MM.1S (cell line): Measurements from ENCODE around the gene GYS1.

Source experiments
- DNase-seq: peaks from one replicate; pipeline ENCODE4 v3.0.0-alpha.2; 2015
- H2AFZ ChIP-seq: fragments of 300-600 bp; sonication (generic); 2 replicates; pipeline ENCODE4 v1.6.0; 2016; ENCODE audit warnings: antibody characterized with exemption, low read length
- H3F3A ChIP-seq: fragments of 300-600 bp; sonication (generic); 2 replicates; pipeline ENCODE4 v1.6.1; 2016; ENCODE audit warnings: mild to moderate bottlenecking, antibody characterized with exemption, low read length, moderate library complexity, mixed read lengths; ENCODE audit not compliant: insufficient read depth
- H3K27ac ChIP-seq: fragments of 300-600 bp; sonication (generic); 2 replicates; pipeline ENCODE4 v1.5.1; 2016; ENCODE audit warnings: mild to moderate bottlenecking, low read length
- H3K27me3 ChIP-seq: fragments of 300-600 bp; sonication (generic); replicated peaks from 2 replicates; pipeline ENCODE4 v1.6.0; 2016; ENCODE audit warnings: low read length; ENCODE audit not compliant: insufficient read depth
- H3K36me3 ChIP-seq: fragments of 300-600 bp; sonication (generic); replicated peaks from 2 replicates; pipeline ENCODE4 v1.6.1; 2016; ENCODE audit warnings: mild to moderate bottlenecking, low read length, mixed read lengths; ENCODE audit not compliant: insufficient read depth
- H3K4me1 ChIP-seq: fragments of 300-600 bp; sonication (generic); 2 replicates; pipeline ENCODE4 v1.6.1; 2016; ENCODE audit warnings: low read length, mixed read lengths
- H3K4me2 ChIP-seq: fragments of 300-600 bp; sonication (generic); 2 replicates; pipeline ENCODE4 v1.6.0; 2016; ENCODE audit warnings: low read depth, low read length
- H3K4me3 ChIP-seq: fragments of 300-600 bp; sonication (generic); 2 replicates; pipeline ENCODE4 v1.5.1; 2016; ENCODE audit warnings: low read length, mixed read lengths
- H3K79me2 ChIP-seq: fragments of 300-600 bp; sonication (generic); 2 replicates; pipeline ENCODE4 v1.6.1; 2016; ENCODE audit warnings: mixed run types, low read length, mixed read lengths
- H3K9ac ChIP-seq: fragments of 300-600 bp; sonication (generic); 2 replicates; pipeline ENCODE4 v1.6.1; 2016; ENCODE audit warnings: low read length, mixed read lengths
- H3K9me2 ChIP-seq: fragments of 300-600 bp; sonication (generic); replicated peaks from 2 replicates; pipeline ENCODE4 v1.6.1; 2016; ENCODE audit warnings: mild to moderate bottlenecking, low read length, mixed read lengths; ENCODE audit not compliant: insufficient read depth
- H3K9me3 ChIP-seq: fragments of 300-600 bp; sonication (generic); replicated peaks from 2 replicates; pipeline ENCODE4 v1.6.1; 2016; ENCODE audit warnings: mild to moderate bottlenecking, low read length, mixed read lengths; ENCODE audit not compliant: insufficient read depth
- H4K20me1 ChIP-seq: fragments of 300-600 bp; sonication (generic); 2 replicates; pipeline ENCODE4 v1.6.1; 2016; ENCODE audit warnings: mild to moderate bottlenecking, low read length, moderate library complexity, mixed read lengths; ENCODE audit not compliant: insufficient read depth
- CTCF ChIP-seq: fragments of 300-600 bp; sonication (generic); IDR thresholded peaks from 2 replicates; pipeline ENCODE4 v1.5.1; 2016; ENCODE audit warnings: antibody characterized with exemption, low read length, mixed read lengths
- EZH2 ChIP-seq: fragments of 300-600 bp; sonication (generic); optimal IDR thresholded peaks from 2 replicates; pipeline ENCODE3; 2017; ENCODE audit warnings: low read depth, mild to moderate bottlenecking, antibody characterized with exemption, low read length, mixed read lengths
- EZH2phosphoT487 ChIP-seq: fragments of 300-600 bp; sonication (generic); IDR thresholded peaks from 2 replicates; pipeline ENCODE4 v1.6.1; 2018; ENCODE audit warnings: antibody characterized with exemption, low read length

The GYS1 gene

DNA sequence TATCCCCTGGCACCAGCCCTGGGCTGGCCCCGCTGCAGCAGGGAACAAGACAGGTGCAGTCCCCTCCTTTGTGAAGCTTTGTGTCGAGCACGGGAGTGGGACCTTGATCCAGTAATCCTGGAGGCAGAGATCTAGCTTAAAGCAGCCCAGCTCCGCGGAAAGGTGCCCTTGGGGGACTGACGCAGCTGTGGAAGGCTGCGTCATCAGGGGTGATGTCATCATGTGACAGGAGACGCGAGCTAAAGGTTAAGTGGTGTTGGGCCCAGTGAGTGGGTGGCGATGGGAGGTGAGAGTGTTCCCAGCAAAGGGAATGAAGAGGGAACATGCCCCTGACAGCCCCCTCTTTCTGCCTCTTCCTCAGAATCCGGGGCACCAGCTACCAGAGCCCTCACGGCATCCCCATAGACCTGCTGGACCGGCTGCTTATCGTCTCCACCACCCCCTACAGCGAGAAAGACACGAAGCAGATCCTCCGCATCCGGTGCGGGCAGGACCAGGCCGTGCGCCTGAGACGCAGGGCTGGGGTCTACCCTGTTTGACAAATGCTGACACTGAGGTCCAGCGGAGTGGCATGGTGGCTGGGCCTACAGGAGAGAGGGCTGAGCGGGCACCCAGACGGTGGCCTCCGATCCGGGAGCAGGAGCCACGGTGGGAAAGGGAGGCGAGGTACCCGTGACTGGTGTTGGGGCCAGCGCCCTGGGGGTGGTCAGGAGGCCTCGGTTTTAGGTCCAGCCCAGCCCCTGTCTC lies 21.2 kb upstream of the GYS1 start:
- no peak overlapping the region for H3K27ac ChIP-seq
- H2AFZ ChIP-seq: no peak overlapping the region
- no peaks in the 10 kb centered on the region for H3K9me2 ChIP-seq
- H3K9ac ChIP-seq: no peak overlapping the region
- H3K27me3 ChIP-seq: peaks cover 13% of the 10 kb centered on the region
- H3K4me2 ChIP-seq: no peak overlapping the region
- H3K4me1 ChIP-seq: no peaks in the 10 kb centered on the region
- H4K20me1 ChIP-seq: no peaks in the 10 kb centered on the region
- TF ChIP-seq CTCF: no peak
- no peak for TF ChIP-seq EZH2phosphoT487
- TF ChIP-seq EZH2: no peak
- H3K9me3 ChIP-seq: no peaks in the 10 kb centered on the region
- no peak overlapping the region for H3K4me3 ChIP-seq
- no peak for DNase-seq
- no peaks in the 10 kb centered on the region for H3F3A ChIP-seq
- H3K36me3 ChIP-seq: no peaks in the 10 kb centered on the region
- no peaks in the 10 kb centered on the region for H3K79me2 ChIP-seq

GRCh38 chr19:49011194-49011593 lies 18.1 kb upstream of the GYS1 start:
- no peak for DNase-seq
- no peaks in the 10 kb centered on the region for H3F3A ChIP-seq
- no peak overlapping the region for H3K9ac ChIP-seq
- no peak overlapping the region for H3K27ac ChIP-seq
- no peaks in the 10 kb centered on the region for H3K9me3 ChIP-seq
- H3K4me2 ChIP-seq: no peak overlapping the region
- no peaks in the 10 kb centered on the region for H3K79me2 ChIP-seq
- TF ChIP-seq EZH2phosphoT487: no peak
- no peak for TF ChIP-seq CTCF
- no peak for TF ChIP-seq EZH2
- no peak overlapping the region for H2AFZ ChIP-seq
- H3K9me2 ChIP-seq: no peaks in the 10 kb centered on the region
- H3K4me3 ChIP-seq: no peak overlapping the region
- no peaks in the 10 kb centered on the region for H3K4me1 ChIP-seq
- 0 out of 2 replicates have a peak, but pooled peaks cover under 1% of the 10 kb centered on the region for H3K36me3 ChIP-seq
- H4K20me1 ChIP-seq: no peaks in the 10 kb centered on the region
- H3K27me3 ChIP-seq: no peaks in the 10 kb centered on the region

- Histone ChIP-seq H3K4me1 (no peaks in the 10 kb centered on the region), H3K9me2 (no peaks in the 10 kb centered on the region), H3F3A (no peaks in the 10 kb centered on the region), H3K9me3 (no peaks in the 10 kb centered on the region), H3K36me3 (0 out of 2 replicates have a peak, but pooled peaks cover 3% of the 10 kb centered on the region), H2AFZ (no peak overlapping the region), H3K79me2 (no peaks in the 10 kb centered on the region), H4K20me1 (no peaks in the 10 kb centered on the region), H3K4me2 (no peak overlapping the region), H3K27ac (no peak overlapping the region), H3K27me3 (no peaks in the 10 kb centered on the region), H3K4me3 (no peak overlapping the region), H3K9ac (no peak overlapping the region)
- DNase-seq: no peak
- no peak for TF ChIP-seq CTCF
- no peak for TF ChIP-seq EZH2phosphoT487
- no peak for TF ChIP-seq EZH2
These were observed 17.3 kb upstream of the GYS1 start for GRCh38 chr19:49010453-49010852.
